Natural killer cell (primary cell): ENCODE measurements around the gene RASGRF2. TPM values are rescaled to one million over a fixed set of nuclear protein-coding genes. Genes with fewer than 3 reads are reported as not detected.

Experiments
- ATAC-seq, 3 donors: fragments of 150-1000 bp in 2 of 3; fragments of 200-7000 bp in 1 of 3; cut with Tn5 transposase; 1 replicate in 1 of 3; 2 replicates in 2 of 3; pipeline ENCODE4 v1.10.0; 2021; ENCODE audit warnings: mild to moderate bottlenecking in 2 of 3, moderate library complexity in 2 of 3
- DNase-seq, 2 donors: peaks; one replicate each; pipeline versions ENCODE4 v3.0.0 to v3.0.0-alpha.2; 2013 to 2021; ENCODE audit warnings: mixed read lengths in 1 of 2
- H3K27ac ChIP-seq: one replicate; pipeline ENCODE4 v1.5.1; 2013; ENCODE audit warnings: mild to moderate bottlenecking, low read length
- H3K27me3 ChIP-seq: one replicate; pipeline ENCODE4 v1.6.1; 2013; ENCODE audit warnings: low read length; ENCODE audit not compliant: control insufficient read depth, insufficient read depth
- H3K36me3 ChIP-seq: one replicate; pipeline ENCODE4 v1.6.1; 2013; ENCODE audit warnings: low read length; ENCODE audit not compliant: control insufficient read depth, insufficient read depth
- H3K4me1 ChIP-seq: one replicate; pipeline ENCODE4 v1.6.1; 2013; ENCODE audit warnings: low read length; ENCODE audit not compliant: control insufficient read depth, insufficient read depth
- H3K4me3 ChIP-seq: one replicate; pipeline ENCODE4 v1.5.1; 2013; ENCODE audit warnings: low read length
- H3K9me3 ChIP-seq: one replicate; pipeline ENCODE4 v1.6.1; 2013; ENCODE audit warnings: low read length; ENCODE audit not compliant: control insufficient read depth, insufficient read depth
- H3K27ac Mint-ChIP-seq, 2 donors: one replicate each; pipeline ENCODE4 v1.8.0; 2022; ENCODE audit warnings: mild to moderate bottlenecking in 2 of 2, mixed read lengths in 2 of 2, moderate library complexity in 1 of 2
- H3K27me3 Mint-ChIP-seq, 2 donors: one replicate each; pipeline ENCODE4 v1.8.0; 2022; ENCODE audit warnings: low read depth in 2 of 2, mixed read lengths in 2 of 2
- H3K36me3 Mint-ChIP-seq: one replicate; pipeline ENCODE4 v1.8.0; 2022; ENCODE audit warnings: mixed read lengths
- H3K4me1 Mint-ChIP-seq, 2 donors: one replicate each; pipeline ENCODE4 v1.8.0; 2022; ENCODE audit warnings: mixed read lengths in 2 of 2
- H3K4me3 Mint-ChIP-seq: one replicate; pipeline ENCODE4 v1.8.0; 2022; ENCODE audit warnings: mild to moderate bottlenecking, moderate library complexity, mixed read lengths
- H3K9me3 Mint-ChIP-seq, 2 donors: one replicate each; pipeline ENCODE4 v1.8.0; 2022; ENCODE audit warnings: mixed read lengths in 2 of 2
- WGBS: methylation state at CpG from one replicate; pipeline ENCODE4 v1.1.7; 2013; ENCODE audit warnings: missing lambda C conversion rate; ENCODE audit not compliant: insufficient coverage; 5-methylcytosine and 5-hydroxymethylcytosine counted together
- intact Hi-C: fragments of 100-400 bp; cut with micrococcal nuclease; formaldehyde crosslinking; loops from one replicate; pipeline ENCODE4 v1.14.2; 2022
- total RNA-seq, 4 donors: library from RNA; stranded (reverse); fragments of 120-200 nt in 1 of 4; gene quantifications; one replicate each; pipeline versions ENCODE4 v1.2.3 to v1.2.4, GENCODE V29; 2013 to 2022
- TF ChIP-seq, protein P1 (sequence below): fragments of 200-600 bp; IDR thresholded peaks from one replicate; pipeline ENCODE4 v1.8.0; 2022; ENCODE audit warnings: antibody characterized with exemption

Gene RASGRF2
- total RNA-seq, 3 donors from 2014 or later (not counting 1 experiment from before 2014, with no cell fraction given), result 5.6 to 10.1 (median 6.1) TPM

DNA sequence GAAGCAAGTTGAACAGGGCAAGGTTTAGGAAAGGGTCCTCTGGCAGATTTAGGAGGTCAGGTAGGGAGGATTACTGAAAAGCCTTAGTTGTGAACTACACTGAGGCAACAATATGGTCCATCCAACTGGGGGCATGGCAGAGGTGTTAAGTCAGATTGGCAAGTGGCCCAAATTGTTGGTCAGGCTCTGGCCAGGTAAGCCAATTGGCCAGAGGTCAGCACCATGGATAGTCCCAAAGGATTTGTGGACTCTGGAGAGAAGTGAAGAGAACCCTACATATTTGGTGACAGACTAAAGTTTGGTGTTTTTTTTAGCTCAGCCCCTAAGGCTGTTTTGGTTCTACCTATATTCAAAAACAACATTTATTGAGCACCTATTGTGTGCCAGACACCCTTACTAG, 39.1 kb upstream of the RASGRF2 start:
- DNase-seq (no peak), ATAC-seq (no peak)
- TF ChIP-seq, protein P1, sequence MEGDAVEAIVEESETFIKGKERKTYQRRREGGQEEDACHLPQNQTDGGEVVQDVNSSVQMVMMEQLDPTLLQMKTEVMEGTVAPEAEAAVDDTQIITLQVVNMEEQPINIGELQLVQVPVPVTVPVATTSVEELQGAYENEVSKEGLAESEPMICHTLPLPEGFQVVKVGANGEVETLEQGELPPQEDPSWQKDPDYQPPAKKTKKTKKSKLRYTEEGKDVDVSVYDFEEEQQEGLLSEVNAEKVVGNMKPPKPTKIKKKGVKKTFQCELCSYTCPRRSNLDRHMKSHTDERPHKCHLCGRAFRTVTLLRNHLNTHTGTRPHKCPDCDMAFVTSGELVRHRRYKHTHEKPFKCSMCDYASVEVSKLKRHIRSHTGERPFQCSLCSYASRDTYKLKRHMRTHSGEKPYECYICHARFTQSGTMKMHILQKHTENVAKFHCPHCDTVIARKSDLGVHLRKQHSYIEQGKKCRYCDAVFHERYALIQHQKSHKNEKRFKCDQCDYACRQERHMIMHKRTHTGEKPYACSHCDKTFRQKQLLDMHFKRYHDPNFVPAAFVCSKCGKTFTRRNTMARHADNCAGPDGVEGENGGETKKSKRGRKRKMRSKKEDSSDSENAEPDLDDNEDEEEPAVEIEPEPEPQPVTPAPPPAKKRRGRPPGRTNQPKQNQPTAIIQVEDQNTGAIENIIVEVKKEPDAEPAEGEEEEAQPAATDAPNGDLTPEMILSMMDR, result no peak
- Mint-ChIP-seq H3K9me3 (no peaks in the 10 kb centered on the region), H3K4me1 (no peaks in the 10 kb centered on the region), H3K27me3 (no peaks in the 10 kb centered on the region), H3K4me3 (no peak overlapping the region), H3K27ac (no peak overlapping the region), H3K36me3 (no peaks in the 10 kb centered on the region)
- Histone ChIP-seq H3K27me3 (no peaks in the 10 kb centered on the region), H3K36me3 (no peaks in the 10 kb centered on the region), H3K9me3 (no peaks in the 10 kb centered on the region), H3K4me3 (no peak overlapping the region), H3K4me1 (no peaks in the 10 kb centered on the region), H3K27ac (no peak overlapping the region)
- intact Hi-C loops, result no loop called here

DNA sequence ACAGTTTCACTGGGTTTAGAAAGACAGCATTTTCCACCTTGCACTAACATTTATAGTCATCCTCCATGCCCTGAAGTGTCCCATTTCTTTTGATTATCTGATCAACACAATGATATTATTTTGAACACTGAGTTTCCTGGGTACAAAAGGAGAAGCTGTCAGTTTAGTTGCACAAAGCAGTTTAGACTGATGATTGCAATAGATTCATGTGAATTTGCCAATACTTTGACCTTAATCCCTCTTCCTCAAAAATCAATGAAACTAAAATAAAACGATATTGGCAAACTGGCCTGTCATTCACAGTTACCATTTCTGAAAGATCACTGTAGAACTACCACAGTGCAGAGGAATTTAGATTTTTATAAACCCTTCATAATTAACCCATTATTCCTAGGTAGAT, 34.2 kb upstream of the RASGRF2 start:
- Histone ChIP-seq H3K9me3 (no peaks in the 10 kb centered on the region), H3K4me1 (no peaks in the 10 kb centered on the region), H3K27me3 (no peaks in the 10 kb centered on the region), H3K36me3 (no peaks in the 10 kb centered on the region), H3K4me3 (no peak overlapping the region), H3K27ac (no peak overlapping the region)
- Mint-ChIP-seq H3K27me3 (no peaks in the 10 kb centered on the region), H3K36me3 (no peaks in the 10 kb centered on the region), H3K9me3 (no peaks in the 10 kb centered on the region), H3K27ac (no peak overlapping the region), H3K4me1 (peaks cover 0 to 4% of the 10 kb centered on the region in 2 donors), H3K4me3 (no peak overlapping the region)
- 67% methylated on average over 1 of the region's 1 CpG for WGBS
- ATAC-seq (no peak), DNase-seq (no peak)
- intact Hi-C loops, result no loop called here
- TF ChIP-seq, protein P1, result no peak

DNA sequence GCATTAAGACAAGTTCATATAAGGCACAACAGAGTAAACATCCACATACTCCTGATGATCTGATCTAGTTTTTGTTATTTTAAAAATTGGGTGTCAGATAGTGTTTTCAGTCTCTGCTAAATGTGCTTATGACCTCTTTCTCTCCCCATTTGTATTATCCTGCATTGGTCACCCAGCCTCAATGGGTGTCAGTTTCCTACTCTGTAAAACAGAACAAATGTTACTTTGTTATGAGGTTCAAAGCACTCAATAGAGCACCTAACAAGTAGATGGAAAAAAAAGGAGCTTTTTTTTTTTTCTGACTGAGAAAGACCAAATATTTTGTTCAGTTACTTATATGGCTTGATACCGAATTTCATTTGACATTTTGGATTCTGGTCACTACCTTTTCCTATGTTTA, 33.6 kb upstream of the RASGRF2 start:
- TF ChIP-seq, protein P1, result no peak
- ATAC-seq (no peak), DNase-seq (no peak)
- WGBS, result 100% methylated on average over 1 of the region's 1 CpG
- Histone ChIP-seq H3K36me3 (no peaks in the 10 kb centered on the region), H3K9me3 (no peaks in the 10 kb centered on the region), H3K4me3 (no peak overlapping the region), H3K27me3 (no peaks in the 10 kb centered on the region), H3K4me1 (no peaks in the 10 kb centered on the region), H3K27ac (no peak overlapping the region)
- intact Hi-C loops, result no loop called here
- Mint-ChIP-seq H3K9me3 (no peaks in the 10 kb centered on the region), H3K36me3 (no peaks in the 10 kb centered on the region), H3K27ac (no peak overlapping the region), H3K27me3 (no peaks in the 10 kb centered on the region), H3K4me1 (peaks cover 0 to 4% of the 10 kb centered on the region in 2 donors), H3K4me3 (no peak overlapping the region)

DNA sequence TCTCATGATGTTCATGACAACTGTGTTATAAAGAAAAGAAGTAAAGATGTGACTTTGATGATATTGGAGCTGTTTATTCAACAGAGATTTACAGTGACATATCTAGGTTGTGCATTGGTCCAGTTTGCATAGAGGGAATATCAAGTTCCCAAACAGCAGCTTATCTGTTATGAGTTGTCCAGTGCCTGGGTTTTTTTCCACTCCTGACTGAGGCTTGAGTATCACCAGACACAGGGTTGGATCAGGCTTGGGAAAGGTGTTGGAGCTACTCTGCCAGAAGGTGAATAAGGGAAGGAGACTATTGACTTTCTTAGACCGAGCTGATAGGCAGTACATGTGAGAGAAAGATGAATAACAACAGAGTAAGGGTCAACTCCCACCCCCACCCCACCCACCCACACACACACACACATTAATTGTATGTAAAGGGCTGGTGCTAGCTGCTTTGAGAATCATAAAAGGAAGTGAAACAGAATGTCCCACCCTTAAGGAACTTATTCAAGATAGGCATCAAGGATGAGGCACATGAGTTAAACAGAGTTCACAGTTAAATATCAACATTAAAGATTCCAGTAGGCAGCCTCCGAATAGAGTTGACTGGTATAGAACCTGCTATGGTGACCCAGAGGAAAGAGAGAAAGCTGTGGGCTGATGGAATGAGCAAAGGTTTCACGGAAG, 33.0 kb upstream of the RASGRF2 start:
- DNase-seq (no peak), ATAC-seq (no peak)
- H3K9me3 ChIP-seq, result no peaks in the 10 kb centered on the region
- no peaks in the 10 kb centered on the region for H3K27me3 Mint-ChIP-seq
- WGBS, result 94% methylated on average over 2 of the region's 3 CpGs
- no peaks in the 10 kb centered on the region for H3K36me3 ChIP-seq
- no peak overlapping the region for H3K4me3 Mint-ChIP-seq
- H3K27ac Mint-ChIP-seq, result no peak overlapping the region
- H3K9me3 Mint-ChIP-seq, result no peaks in the 10 kb centered on the region
- no peak overlapping the region for H3K27ac ChIP-seq
- TF ChIP-seq, protein P1, result no peak
- intact Hi-C loops, result no loop called here
- no peaks in the 10 kb centered on the region for H3K36me3 Mint-ChIP-seq
- peaks cover 0 to 4% of the 10 kb centered on the region in 2 donors for H3K4me1 Mint-ChIP-seq
- no peak overlapping the region for H3K4me3 ChIP-seq
- no peaks in the 10 kb centered on the region for H3K27me3 ChIP-seq
- no peaks in the 10 kb centered on the region for H3K4me1 ChIP-seq
